Measurements from ENCODE around the gene RHOJ. TPM values are rescaled to one million over a fixed set of nuclear protein-coding genes. Genes with fewer than 3 reads are reported as not detected.
"Not testable (repeated sequence)": the region's sequence is repeated elsewhere in the genome, so short reads cannot be mapped to it uniquely, and the experiment has no call there.

Gene RHOJ
- total RNA-seq, 2 donors from 2014 or later = 19.8 to 22.8 TPM

GRCh38 chr14:63286071-63286470 is 81.8 kb downstream of the RHOJ start:
- intact Hi-C loops (cut with DNase I) = no loop called here
- no peak for DNase-seq (ENCODE audit: low spot score)

GRCh38 chr14:63287666-63288483 is 83.6 kb downstream of the RHOJ start:
- intact Hi-C loops (cut with DNase I) = no loop called here
- no peak for DNase-seq (ENCODE audit: low spot score)

GRCh38 chr14:63288853-63289252 is 84.6 kb downstream of the RHOJ start:
- intact Hi-C loops (cut with DNase I) = no loop called here
- no peak for DNase-seq (ENCODE audit: low spot score)

- DNase-seq (ENCODE audit: low spot score) = no peak
- intact Hi-C loops (cut with DNase I) = no loop called here
Measured at GRCh38 chr14:63290741-63291430, 86.6 kb downstream of the RHOJ start.

- intact Hi-C loops (cut with DNase I) = no loop called here
- DNase-seq (ENCODE audit: low spot score) = no peak
Measured at GRCh38 chr14:63292805-63293204, 88.6 kb downstream of the RHOJ start.

- intact Hi-C loops (cut with DNase I) = no loop called here
- no peak for DNase-seq (ENCODE audit: low spot score)
Measured at GRCh38 chr14:63295231-63295685, 91.0 kb downstream of the RHOJ start.

- DNase-seq (ENCODE audit: low spot score) = no peak
- intact Hi-C loops (cut with DNase I) = no loop called here
Measured at GRCh38 chr14:63296060-63296563, 91.9 kb downstream of the RHOJ start.

GRCh38 chr14:63297372-63298063 is 93.3 kb downstream of the RHOJ start:
- DNase-seq (ENCODE audit: low spot score) = no peak
- intact Hi-C loops (cut with DNase I) = no loop called here

- intact Hi-C loops (cut with DNase I) = no loop called here
- no peak for DNase-seq (ENCODE audit: low spot score)
Measured at GRCh38 chr14:63299351-63300110, 95.3 kb downstream of the RHOJ start.

GRCh38 chr14:63300854-63301253 is 96.6 kb downstream of the RHOJ start:
- intact Hi-C loops (cut with DNase I) = no loop called here

GRCh38 chr14:63301891-63302534 is 97.8 kb downstream of the RHOJ start:
- intact Hi-C loops (cut with DNase I) = no loop called here
- no peak for DNase-seq (ENCODE audit: low spot score)

More at GRCh38 chr14:63300854-63301253, 96.6 kb downstream of the RHOJ start:
- DNase-seq (ENCODE audit: low spot score) = no peak

- intact Hi-C loops (cut with DNase I) = not testable (repeated sequence)
Measured at GRCh38 chr14:63304429-63304828, 100.2 kb downstream of the RHOJ start.

GRCh38 chr14:63308723-63309317 is 104.6 kb downstream of the RHOJ start:
- intact Hi-C loops (cut with DNase I) = no loop called here

More at GRCh38 chr14:63304429-63304828, 100.2 kb downstream of the RHOJ start:
- not testable (repeated sequence) for DNase-seq (ENCODE audit: low spot score)

GRCh38 chr14:63318835-63319234 is 114.6 kb downstream of the RHOJ start, which contains the start of gene GPHB5:
Gene GPHB5, minus strand, starts transcription at chr14:63318935. Its CDS starts 1,086 bp downstream, at chr14:63317849.
- intact Hi-C loops (cut with DNase I) = no loop called here
- no peak for DNase-seq (ENCODE audit: low spot score)

More at GRCh38 chr14:63308723-63309317, 104.6 kb downstream of the RHOJ start:
- DNase-seq (ENCODE audit: low spot score) = no peak

GRCh38 chr14:63322472-63322871 is 118.2 kb downstream of the RHOJ start:
- no peak for DNase-seq (ENCODE audit: low spot score)
- intact Hi-C loops (cut with DNase I) = no loop called here

- intact Hi-C loops (cut with DNase I) = no loop called here
- DNase-seq (ENCODE audit: low spot score) = no peak
Measured at GRCh38 chr14:63322897-63323573, 118.8 kb downstream of the RHOJ start.

- intact Hi-C loops (cut with DNase I) = no loop called here
- no peak for DNase-seq (ENCODE audit: low spot score)
Measured at GRCh38 chr14:63326840-63327239, 122.6 kb downstream of the RHOJ start.

Data from posterior vena cava (tissue), 2 donors.